Smooth muscle cell (in vitro differentiated cells): ENCODE results near the gene PPP6R3. TPM values are rescaled to one million over a fixed set of nuclear protein-coding genes. Genes with fewer than 3 reads are reported as not detected.

Experiments
- DNase-seq: peaks from one replicate; lab custom pipeline; 2025; ENCODE audit not compliant: unreplicated experiment; lab: John Stamatoyannopoulos, UW
- H2AFZ ChIP-seq: fragments of 200-600 bp; sonication (generic); 2 replicates; pipeline ENCODE4 v1.6.0; 2016; ENCODE audit warnings: antibody characterized with exemption, low read depth, mild to moderate bottlenecking
- H3F3A ChIP-seq: fragments of 200-600 bp; sonication (generic); 2 replicates; pipeline ENCODE4 v1.6.0; 2017; ENCODE audit warnings: antibody characterized with exemption, low read depth
- H3K27ac ChIP-seq: fragments of 200-600 bp; sonication (generic); 2 replicates; pipeline ENCODE4 v1.5.1; 2016; ENCODE audit warnings: low read depth, mild to moderate bottlenecking
- H3K27me3 ChIP-seq: fragments of 200-600 bp; sonication (generic); 2 replicates; pipeline ENCODE4 v1.6.1; 2016; ENCODE audit warnings: low read depth, mild to moderate bottlenecking
- H3K36me3 ChIP-seq: fragments of 200-600 bp; sonication (generic); 2 replicates; pipeline ENCODE4 v1.5.1; 2016; ENCODE audit warnings: low read depth
- H3K4me1 ChIP-seq: fragments of 200-600 bp; sonication (generic); 2 replicates; pipeline ENCODE4 v1.5.1; 2016; ENCODE audit warnings: low read depth
- H3K4me2 ChIP-seq: fragments of 200-600 bp; sonication (generic); 2 replicates; pipeline ENCODE4 v1.6.0; 2016; ENCODE audit warnings: mild to moderate bottlenecking
- H3K4me3 ChIP-seq: fragments of 200-600 bp; sonication (generic); 2 replicates; pipeline ENCODE4 v1.5.1; 2016; ENCODE audit warnings: mild to moderate bottlenecking
- H3K79me2 ChIP-seq: fragments of 200-600 bp; sonication (generic); 2 replicates; pipeline ENCODE4 v1.6.0; 2016; ENCODE audit warnings: low read depth, mild to moderate bottlenecking
- H3K9ac ChIP-seq: fragments of 200-600 bp; sonication (generic); 2 replicates; pipeline ENCODE4 v1.6.0; 2016; ENCODE audit warnings: low read depth
- H3K9me3 ChIP-seq: fragments of 200-600 bp; sonication (generic); replicated peaks from 2 replicates; pipeline ENCODE4 v1.5.1; 2016; ENCODE audit warnings: low read depth
- H4K20me1 ChIP-seq: fragments of 200-600 bp; sonication (generic); 2 replicates; pipeline ENCODE4 v1.6.0; 2016; ENCODE audit warnings: low read depth
- WGBS: methylation state at CpG from one replicate; pipeline ENCODE4 v1.1.7; 2016; ENCODE audit warnings: low lambda C conversion rate; 5-methylcytosine and 5-hydroxymethylcytosine counted together
- polyA plus RNA-seq: library from polyadenylated mRNA; unstranded; fragments of >200 nt; fragmentation: Nextera tagmentation; extraction: Ambion mirVana; gene quantifications from 2 replicates; pipeline ENCODE4 v1.2.1, GENCODE V29; 2016
- small RNA-seq: library from RNA; depleted of rRNA; stranded (forward); fragments of <200 nt; gene quantifications from one replicate; pipeline ENCODE3, GENCODE V24; 2014
- total RNA-seq: library from RNA; depleted of rRNA; stranded (reverse); fragments of >200 nt; gene quantifications from 2 replicates; pipeline ENCODE4 v1.2.3, GENCODE V29; 2014
- TF ChIP-seq, protein P1 (sequence below): fragments of 200-600 bp; sonication (generic); IDR thresholded peaks from 2 replicates; pipeline ENCODE4 v1.5.1; 2017; ENCODE audit warnings: borderline replicate concordance, mild to moderate bottlenecking, antibody characterized with exemption; ENCODE audit not compliant: insufficient read depth, poor library complexity, severe bottlenecking

Gene PPP6R3
- total and polyA plus RNA-seq, 2 experiments from 2014 or later = 28.4 to 121 TPM

DNA sequence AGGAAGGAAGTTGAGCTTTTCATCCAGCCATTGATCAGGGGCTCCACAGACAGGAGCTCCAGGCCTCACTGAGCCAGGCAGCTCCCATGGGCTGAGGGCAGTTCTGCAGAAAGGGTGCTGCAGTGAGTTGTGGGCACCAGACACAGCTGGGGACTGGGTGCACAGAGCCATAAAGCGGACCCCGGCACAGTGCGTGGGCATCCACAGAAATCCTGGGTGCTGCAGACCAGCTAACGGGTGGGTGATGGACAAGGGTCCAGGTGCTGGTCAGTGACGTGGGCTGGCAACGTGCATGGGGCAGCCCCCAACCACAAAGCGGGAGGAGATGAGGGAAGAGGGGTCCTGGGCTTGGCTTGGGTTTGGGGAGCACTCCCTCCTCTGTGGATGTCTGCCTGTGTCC, 204.4 kb downstream of the PPP6R3 start:
- TF ChIP-seq, protein P1, sequence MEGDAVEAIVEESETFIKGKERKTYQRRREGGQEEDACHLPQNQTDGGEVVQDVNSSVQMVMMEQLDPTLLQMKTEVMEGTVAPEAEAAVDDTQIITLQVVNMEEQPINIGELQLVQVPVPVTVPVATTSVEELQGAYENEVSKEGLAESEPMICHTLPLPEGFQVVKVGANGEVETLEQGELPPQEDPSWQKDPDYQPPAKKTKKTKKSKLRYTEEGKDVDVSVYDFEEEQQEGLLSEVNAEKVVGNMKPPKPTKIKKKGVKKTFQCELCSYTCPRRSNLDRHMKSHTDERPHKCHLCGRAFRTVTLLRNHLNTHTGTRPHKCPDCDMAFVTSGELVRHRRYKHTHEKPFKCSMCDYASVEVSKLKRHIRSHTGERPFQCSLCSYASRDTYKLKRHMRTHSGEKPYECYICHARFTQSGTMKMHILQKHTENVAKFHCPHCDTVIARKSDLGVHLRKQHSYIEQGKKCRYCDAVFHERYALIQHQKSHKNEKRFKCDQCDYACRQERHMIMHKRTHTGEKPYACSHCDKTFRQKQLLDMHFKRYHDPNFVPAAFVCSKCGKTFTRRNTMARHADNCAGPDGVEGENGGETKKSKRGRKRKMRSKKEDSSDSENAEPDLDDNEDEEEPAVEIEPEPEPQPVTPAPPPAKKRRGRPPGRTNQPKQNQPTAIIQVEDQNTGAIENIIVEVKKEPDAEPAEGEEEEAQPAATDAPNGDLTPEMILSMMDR = no peak
- no peak for DNase-seq
- H3F3A ChIP-seq = no peaks in the 10 kb centered on the region
- WGBS = 96% methylated on average over 7 of the region's 7 CpGs
- H3K9ac ChIP-seq = no peak overlapping the region
- no peaks in the 10 kb centered on the region for H4K20me1 ChIP-seq
- no peaks in the 10 kb centered on the region for H3K36me3 ChIP-seq
- no peaks in the 10 kb centered on the region for H3K9me3 ChIP-seq
- H3K4me1 ChIP-seq = no peaks in the 10 kb centered on the region
- no peak overlapping the region for H3K4me3 ChIP-seq
- no peaks in the 10 kb centered on the region for H3K27me3 ChIP-seq
- no peak overlapping the region for H2AFZ ChIP-seq
- no peak overlapping the region for H3K27ac ChIP-seq
- no peaks in the 10 kb centered on the region for H3K79me2 ChIP-seq
- no peak overlapping the region for H3K4me2 ChIP-seq

Small RNA genes lying within 50 kb of the gene (small RNA-seq; reads per million reads assigned to genes)
- 0.13 reads per million for gene NDUFA3P2

Other genes with a start within 250 kb of the PPP6R3 start
- gene KMT5B, start 247.5 kb upstream of the PPP6R3 start, total RNA-seq = 26.5 and 35.0 TPM in 2 replicates
- gene KMT5B, start 247.5 kb upstream of the PPP6R3 start, polyA plus RNA-seq = 32.1 and 32.9 TPM in 2 replicates
- 48.6 and 58.1 TPM in 2 replicates for gene C11orf24, start 188.8 kb upstream of the PPP6R3 start, total RNA-seq
- 94.1 and 97.5 TPM in 2 replicates for gene C11orf24, start 188.8 kb upstream of the PPP6R3 start, polyA plus RNA-seq
- gene LRP5, start 148.2 kb upstream of the PPP6R3 start, total RNA-seq = 16.1 and 17.7 TPM in 2 replicates
- gene LRP5, start 148.2 kb upstream of the PPP6R3 start, polyA plus RNA-seq = 26.5 and 26.6 TPM in 2 replicates
- 6.9 and 19.4 TPM in 2 replicates for gene GAL, start 223.8 kb downstream of the PPP6R3 start, total RNA-seq
- 55.5 and 61.5 TPM in 2 replicates for gene GAL, start 223.8 kb downstream of the PPP6R3 start, polyA plus RNA-seq